HG03103 (cell line): ENCODE results near the gene RFX1.
A peak's percentile ranks its signal among the peaks of the same experiment; 100 is the strongest.

Source experiments
- ATAC-seq: cut with Tn5 transposase; IDR thresholded peaks from one replicate; pipeline ENCODE4 v1.9.1; 2021; ENCODE audit warnings: low read depth; ENCODE audit not compliant: unreplicated experiment

The RFX1 gene

GRCh38 chr19:13962699-13963602, 43.2 kb downstream of the RFX1 start:
- ATAC-seq = no peak

DNA sequence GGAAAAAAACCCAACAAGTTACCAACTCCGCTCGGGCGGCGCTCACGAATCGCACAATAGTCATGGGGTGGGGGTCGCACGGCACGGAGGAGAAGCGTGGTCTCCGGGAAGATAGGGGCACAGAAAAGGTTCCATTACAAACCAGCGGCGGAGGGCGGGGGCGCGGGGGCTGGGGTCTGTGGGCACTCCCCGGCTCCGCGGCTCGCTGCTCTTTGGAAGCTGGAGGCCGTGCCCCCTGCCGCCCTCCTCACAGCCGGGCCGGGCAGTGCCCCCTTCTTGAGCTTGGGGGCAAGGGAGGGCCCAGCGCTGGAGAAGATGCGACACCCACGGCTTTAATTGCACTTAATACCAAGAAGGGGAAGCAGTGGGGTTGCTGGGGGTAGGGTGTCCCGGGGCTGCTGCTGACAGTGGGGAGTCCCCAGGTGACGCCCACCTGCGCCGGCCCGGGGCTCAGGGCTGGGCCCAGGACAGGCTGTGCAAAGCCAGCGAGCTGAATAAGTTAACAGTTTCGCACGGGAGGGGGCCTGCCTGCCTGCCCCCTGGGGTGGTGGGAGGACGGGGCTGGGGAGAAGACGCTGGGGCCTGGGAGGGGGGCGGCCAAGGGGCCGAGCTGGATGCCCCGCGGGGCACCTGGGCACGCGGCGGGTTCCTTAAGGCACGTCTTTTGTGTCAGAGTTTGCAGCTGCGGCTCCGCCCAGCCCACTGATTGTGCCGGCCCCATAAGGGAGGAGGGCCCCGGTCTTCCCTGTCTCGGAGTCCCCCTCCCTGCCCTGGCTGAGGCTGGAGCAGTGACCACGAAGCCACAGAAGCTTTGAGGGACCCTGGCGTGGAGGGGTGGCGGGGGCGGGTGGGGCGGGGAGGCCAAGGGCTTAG, 44.1 kb downstream of the RFX1 start:
- no peak for ATAC-seq

DNA sequence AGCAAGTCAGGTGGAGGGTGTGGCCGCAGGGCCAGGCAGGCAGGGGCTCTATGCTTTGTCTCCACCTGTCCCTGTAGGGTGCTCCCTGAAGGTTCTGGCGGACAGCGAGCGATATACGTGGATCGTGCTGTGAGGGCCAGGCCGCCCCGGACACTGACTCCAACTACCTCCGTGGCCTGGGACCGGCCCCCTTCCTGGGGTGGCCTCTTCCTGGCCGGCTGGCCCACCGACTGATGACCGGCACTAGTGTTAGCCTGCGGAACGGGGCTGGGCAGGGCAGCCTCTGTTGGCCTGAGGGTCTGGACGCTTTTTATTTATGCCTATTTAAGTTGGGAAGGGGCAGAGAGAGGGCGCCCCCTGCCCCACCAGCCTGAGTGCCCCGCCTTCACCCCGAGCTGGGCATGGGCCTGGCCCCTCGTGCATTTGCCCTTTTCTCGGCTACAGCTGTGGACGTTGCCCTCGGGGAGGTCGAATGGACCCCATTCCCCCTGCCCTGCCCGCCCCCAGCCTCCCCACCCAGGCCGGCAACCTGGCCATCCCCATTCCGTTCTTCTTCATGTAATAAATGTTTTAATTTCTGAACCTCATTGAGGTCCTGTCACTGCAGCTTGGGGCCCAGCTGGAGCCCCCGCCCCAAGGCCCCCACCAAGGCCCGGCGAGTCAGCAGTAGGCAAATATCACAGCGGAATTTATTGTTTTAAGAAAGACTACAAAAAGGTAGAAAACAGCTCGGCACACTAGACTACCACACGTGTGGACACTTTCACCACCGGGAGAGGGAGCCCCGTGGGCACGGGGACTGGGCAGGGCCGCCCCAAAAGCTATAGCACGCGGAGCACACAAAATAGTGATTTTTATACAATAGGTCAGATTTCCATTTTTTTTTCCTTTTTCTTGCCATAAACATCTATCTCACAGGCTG, 45.0 kb downstream of the RFX1 start:
- ATAC-seq = no peak

DNA sequence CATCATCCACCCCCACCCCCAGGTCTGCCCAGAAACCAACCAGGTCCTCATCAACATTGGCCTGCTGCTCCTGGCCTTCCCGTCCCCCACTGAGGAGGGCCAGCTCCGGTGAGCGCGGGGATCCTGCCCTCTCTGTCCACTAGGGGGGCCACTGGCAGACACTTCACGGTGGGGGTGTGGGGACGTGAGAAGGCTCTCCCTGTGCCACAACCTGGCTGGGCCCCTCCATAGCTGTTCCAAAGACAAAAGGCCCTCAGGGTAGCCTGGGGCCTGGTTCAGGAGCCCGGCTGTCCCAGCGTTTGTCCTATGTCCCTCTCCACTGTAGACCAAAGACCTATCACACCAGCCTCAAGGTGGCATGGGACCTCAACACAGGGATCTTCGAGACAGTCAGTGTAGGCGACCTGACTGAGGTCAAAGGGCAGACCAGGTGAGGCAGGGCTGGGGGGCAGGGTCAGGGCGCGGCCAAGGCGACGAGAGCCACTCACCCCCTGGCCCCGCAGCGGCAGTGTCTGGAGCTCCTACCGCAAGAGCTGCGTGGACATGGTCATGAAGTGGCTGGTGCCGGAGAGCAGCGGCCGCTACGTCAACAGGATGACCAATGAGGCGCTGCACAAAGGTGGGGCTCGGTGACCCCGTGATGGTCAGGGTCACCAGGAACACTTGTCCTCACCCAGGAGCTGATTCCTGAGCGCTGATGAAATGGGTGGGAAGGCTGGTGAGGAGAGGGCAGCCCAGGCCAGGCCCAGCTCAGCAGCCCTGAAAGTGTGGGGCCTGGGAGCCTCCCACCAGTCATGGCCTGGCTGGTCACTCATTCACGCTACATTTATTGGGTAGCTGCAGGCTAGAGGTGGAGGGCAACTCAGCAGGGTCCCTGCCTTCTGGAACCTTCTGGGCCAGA, 45.9 kb downstream of the RFX1 start:
- ATAC-seq = no peak

DNA sequence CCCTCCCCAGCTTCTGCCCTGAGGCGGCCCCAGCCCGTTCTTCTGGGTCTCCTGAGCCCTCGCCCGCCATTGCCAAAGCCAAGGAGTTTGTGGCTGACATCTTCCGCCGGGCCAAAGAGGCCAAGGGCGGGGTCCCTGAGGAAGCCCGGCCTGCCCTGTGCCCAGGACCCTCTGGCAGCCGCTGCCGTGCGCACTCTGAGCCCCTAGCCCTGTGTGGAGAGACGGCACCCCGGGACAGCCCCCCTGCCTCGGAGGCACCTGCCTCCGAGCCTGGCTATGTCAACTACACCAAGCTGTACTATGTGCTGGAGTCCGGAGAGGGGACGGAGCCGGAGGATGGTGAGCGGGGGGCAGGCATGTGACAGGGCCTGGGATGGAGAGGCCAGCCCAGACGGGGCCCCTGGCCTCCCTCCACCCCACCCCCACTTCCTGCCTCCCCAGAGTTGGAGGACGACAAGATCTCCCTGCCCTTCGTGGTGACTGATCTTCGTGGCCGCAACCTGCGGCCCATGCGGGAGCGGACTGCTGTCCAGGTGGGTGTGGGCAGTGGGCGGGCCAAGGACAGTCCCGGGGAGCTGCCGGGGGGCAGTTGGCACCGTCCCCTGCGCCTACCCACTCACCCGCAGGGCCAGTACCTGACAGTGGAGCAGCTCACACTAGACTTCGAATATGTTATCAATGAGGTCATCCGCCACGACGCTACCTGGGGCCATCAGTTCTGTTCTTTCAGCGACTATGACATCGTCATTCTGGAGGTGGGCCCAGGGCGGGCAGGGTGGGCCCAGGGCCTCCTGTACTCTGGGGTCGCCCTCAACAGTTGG, 46.8 kb downstream of the RFX1 start:
- ATAC-seq = no peak

GRCh38 chr19:13958043-13958442, 48.1 kb downstream of the RFX1 start:
- ATAC-seq = no peak

DNA sequence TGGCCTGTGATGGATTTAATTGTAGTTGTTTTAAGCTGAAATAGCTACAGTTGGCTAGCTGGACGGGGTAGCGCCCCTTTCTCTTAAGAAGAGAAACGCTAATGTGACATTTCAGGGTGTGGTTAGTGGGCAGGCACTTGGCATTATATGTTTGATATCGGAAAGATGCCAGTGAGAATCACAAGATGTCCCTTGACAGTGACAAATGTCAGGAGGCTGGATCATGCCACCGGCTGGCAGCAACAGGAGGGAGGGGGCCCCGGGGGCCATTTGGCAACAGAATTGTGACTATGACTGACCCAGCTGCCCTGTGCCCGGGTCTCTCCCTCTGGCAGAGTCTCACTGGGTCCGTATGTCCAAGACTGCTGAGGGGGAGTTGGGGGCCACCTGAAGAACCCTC, 49.1 kb downstream of the RFX1 start:
- ATAC-seq = no peak

DNA sequence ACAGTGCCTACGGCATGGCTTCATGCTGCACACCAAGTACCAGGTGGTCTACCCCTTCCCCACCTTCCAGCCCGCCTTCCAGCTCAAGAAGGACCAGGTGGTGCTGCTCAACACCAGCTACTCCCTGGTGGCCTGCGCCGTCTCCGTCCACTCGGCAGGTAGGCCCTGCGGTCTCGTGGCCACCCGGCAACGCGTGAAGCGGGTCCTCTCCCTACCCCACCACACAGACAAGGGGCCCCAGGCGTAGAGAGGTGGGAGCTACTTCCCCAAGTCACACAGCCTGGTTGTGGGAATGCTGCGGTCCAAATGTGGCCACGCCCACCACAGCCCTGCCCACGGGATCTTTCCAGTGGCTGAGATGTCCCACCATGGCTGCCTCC, 49.8 kb downstream of the RFX1 start:
- ATAC-seq = no peak

DNA sequence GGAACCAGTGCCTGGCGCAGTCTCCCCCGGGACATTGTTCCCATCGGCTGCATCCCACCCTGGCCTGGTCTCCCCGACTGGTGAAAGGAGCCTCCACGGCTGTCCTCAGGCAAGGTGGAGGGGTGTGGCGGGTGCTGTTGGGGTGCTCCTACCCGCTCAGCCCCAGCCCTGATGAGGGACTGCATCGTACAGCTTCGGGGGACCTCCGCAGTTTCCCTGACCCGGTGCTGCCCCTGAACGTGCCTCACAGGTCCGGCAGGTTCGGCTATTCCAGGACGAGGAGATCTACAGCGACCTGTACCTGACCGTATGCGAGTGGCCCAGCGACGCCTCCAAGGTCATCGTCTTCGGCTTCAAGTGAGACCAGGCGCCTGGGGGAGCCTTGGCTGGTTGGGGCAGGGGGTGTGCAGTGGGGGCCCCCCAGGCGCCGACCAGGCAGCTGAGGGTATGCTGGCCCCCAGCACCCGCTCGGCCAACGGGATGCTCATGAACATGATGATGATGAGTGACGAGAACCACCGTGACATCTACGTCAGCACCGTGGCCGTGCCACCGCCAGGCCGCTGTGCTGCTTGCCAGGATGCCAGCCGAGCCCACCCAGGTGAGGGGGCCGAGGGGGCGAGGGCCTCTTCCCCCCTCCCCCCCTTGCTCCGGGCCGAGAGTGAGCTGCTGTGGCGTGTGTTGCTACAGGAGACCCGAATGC, 50.3 kb downstream of the RFX1 start:
- no peak for ATAC-seq

GRCh38 chr19:13954185-13954584, 51.9 kb downstream of the RFX1 start:
- no peak for ATAC-seq

DNA sequence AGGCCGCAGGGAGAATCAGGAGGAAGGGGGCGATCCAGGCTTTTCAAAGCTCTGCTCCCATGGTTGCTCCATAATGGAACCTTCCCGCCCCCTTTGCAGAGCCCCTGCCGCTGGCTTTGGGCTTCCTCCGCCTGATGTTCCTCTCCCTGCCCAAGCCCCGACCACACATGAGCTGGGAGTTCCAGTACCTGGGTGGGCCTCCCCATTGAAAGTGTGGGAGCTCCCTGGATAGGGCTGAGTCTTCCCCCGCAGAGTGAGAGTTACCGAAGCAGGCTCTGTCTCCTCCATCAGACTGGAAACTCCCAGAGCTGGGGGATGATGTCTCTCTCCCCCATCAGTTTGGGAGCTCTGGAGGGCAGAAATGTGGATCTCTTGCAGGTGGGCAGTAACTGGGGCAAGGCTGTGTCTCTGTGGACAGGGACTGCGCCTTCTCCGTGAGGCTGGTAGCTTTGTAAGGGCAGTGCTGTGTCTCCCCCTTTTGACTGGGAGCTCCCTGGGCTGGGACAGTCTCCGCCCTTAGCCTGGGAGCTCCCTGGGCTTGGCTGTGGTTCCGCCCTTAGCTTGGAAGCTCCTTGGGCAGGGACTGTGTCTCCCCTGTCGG, 53.1 kb downstream of the RFX1 start:
- ATAC-seq = no peak

DNA sequence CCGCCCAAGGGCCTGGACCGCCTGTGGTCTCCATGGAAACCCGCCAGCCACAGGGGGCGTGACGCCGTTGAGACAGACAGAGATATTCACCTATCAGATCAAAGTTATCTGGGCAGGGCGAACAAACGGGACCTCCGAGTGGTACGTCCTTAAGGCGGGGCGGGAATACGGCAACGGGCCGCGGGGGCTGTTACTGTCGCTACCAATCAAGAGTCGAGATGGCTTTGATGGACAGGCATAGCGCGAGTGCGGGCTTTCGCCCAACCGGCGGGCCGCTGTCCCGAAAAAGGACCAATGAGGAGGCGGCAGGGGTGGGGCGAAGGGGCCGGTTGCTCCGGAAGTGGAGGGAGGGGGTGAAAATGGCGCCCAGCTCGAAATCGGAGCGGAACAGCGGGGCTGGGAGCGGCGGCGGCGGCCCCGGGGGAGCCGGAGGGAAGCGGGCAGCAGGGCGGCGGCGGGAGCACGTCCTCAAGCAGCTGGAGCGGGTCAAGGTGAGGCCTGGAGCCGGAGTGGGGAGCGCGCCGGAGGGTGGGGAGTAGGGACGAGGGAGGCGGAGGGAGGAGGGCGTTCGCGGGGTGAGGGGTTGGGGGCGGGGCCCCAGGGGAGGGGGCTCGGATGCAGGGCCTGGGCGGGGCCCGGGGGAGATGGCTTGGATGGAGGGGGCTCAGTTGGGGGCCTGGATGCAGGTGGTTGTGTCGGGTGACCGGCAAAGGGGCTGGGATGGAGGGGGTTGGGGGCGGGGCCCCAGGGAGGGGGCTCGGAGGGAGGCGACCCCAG, 53.8 kb downstream of the RFX1 start, which contains the start of gene DCAF15:
DCAF15 (plus strand) TSS at position 356 of the 777 bp plus-strand sequence; CDS start at position 360, 4 bp downstream.
- peak; percentile 89 for ATAC-seq

- no peak for ATAC-seq
These were observed 54.3 kb downstream of the RFX1 start for GRCh38 chr19:13951799-13952153.

DNA sequence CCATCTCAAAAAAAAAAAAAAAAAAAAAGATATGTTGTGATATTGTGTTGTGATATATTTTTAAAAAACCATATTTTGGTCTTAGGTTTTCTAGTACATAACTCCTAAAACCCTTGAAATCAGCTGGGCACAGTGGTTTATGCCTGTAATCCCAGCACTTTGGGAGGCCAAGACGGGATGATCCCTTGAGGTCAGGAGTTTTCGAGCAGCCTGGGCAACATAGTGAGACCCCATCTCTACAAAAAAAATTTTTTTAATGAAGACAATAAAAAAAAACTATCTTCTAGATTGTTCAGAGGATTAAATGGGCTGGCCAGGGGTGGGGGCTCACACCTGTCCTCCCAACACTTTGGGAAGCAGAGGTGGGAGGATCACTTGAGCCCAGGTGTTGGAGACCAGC, 55.1 kb downstream of the RFX1 start:
- ATAC-seq = no peak

GRCh38 chr19:13946414-13946813, 59.7 kb downstream of the RFX1 start:
- ATAC-seq = no peak

DNA sequence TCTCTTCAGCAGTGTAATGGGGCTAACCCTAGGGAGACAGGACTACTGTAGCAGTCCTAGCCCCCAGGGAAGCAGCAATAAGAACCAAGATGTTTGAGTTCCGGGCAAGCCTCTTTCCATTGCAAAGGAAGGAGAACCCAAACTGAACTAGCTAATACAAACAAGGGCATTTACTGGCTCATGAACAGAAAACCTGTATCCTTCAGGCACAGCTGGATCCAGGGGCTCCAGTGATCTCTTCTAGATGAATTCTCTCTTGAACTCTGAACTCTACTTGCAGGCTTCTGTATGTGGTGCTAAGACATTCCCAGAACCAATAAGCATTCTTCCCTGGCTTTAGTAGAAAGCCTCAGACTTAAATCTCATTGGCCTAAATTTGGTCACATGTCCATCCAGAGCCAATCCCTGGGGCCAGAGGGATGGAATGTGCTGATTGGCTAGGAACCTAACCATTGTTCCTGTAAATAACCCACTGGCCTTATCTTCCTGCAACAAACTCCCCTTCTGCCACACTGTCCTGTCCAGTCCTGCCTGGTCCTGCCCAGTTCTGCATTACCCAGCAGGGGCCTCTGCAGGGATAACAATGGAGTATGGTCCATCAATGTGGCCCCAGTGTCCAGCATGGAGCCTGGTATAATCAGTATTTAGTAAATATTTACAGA, 64.0 kb downstream of the RFX1 start:
- ATAC-seq = no peak
